T-cell (primary cell): ENCODE measurements around the gene PRODH. TPM values are rescaled to one million over a fixed set of nuclear protein-coding genes. Genes with fewer than 3 reads are reported as not detected.
"Not testable (repeated sequence)": the region's sequence is repeated elsewhere in the genome, so short reads cannot be mapped to it uniquely, and the experiment has no call there.

Experiments used
- ATAC-seq, 4 experiments: fragments of 200-7000 bp in 3 of 4; fragments of 150-1000 bp in 1 of 4; cut with Tn5 transposase; replicated peaks in 1 of 4; 1 replicate in 3 of 4; 2 replicates in 1 of 4; pipeline ENCODE4 v1.10.0; 2021; ENCODE audit warnings: moderate library complexity in 3 of 4, mild to moderate bottlenecking in 2 of 4, moderate number of reproducible peaks in 1 of 4
- CTCF ChIA-PET, 2 donors: fragments of 300-600 bp; sonication (Branson Sonifier 250); formaldehyde crosslinking; loops; one replicate each; lab custom pipeline; 2022; ENCODE audit warnings: antibody characterized with exemption in 2 of 2; lab: Charles Lee
- POLR2A ChIA-PET, 2 donors: fragments of 300-600 bp; sonication (Branson Sonifier 250); formaldehyde crosslinking; loops; one replicate each; lab custom pipeline; 2022; ENCODE audit warnings: antibody characterized with exemption in 2 of 2; lab: Charles Lee
- DNase-seq, 35 experiments: peaks; one replicate each; pipeline versions ENCODE4 v3.0.0 to v3.0.0-alpha.2; 2013 to 2023
- H3K27ac ChIP-seq: one replicate; pipeline ENCODE4 v1.5.1; 2013; ENCODE audit warnings: low read length
- H3K27me3 ChIP-seq, 2 experiments: replicated peaks in 1 of 2; 1 replicate in 1 of 2; 2 replicates in 1 of 2; pipeline versions ENCODE4 v1.6.1 to v1.7.0; 2013; ENCODE audit warnings: low read length in 1 of 2, mixed read lengths in 1 of 2; ENCODE audit not compliant: control insufficient read depth in 2 of 2, insufficient read depth in 2 of 2; ENCODE audit errors: extremely low read depth in 1 of 2
- H3K36me3 ChIP-seq, 2 donors: 1 replicate in 1 of 2; 2 replicates in 1 of 2; pipeline versions ENCODE4 v1.6.1 to v1.7.0; 2013; ENCODE audit warnings: low read length in 1 of 2; ENCODE audit not compliant: control insufficient read depth in 2 of 2, insufficient read depth in 1 of 2; ENCODE audit errors: extremely low read depth in 1 of 2
- H3K4me1 ChIP-seq, 2 experiments: 1 replicate in 1 of 2; 2 replicates in 1 of 2; pipeline versions ENCODE4 v1.6.1 to v1.7.0; 2013; ENCODE audit warnings: low read length in 2 of 2, mixed read lengths in 1 of 2; ENCODE audit not compliant: insufficient read depth in 2 of 2, control insufficient read depth in 1 of 2; ENCODE audit errors: extremely low read depth in 1 of 2
- H3K4me3 ChIP-seq, 2 donors: 1 replicate in 1 of 2; 2 replicates in 1 of 2; pipeline versions ENCODE4 v1.5.1 to v1.7.0; 2013; ENCODE audit warnings: mild to moderate bottlenecking in 2 of 2, low read length in 1 of 2, moderate library complexity in 1 of 2; ENCODE audit not compliant: control insufficient read depth in 1 of 2; ENCODE audit errors: extremely low read depth in 1 of 2
- H3K9me3 ChIP-seq: 2 replicates; pipeline ENCODE4 v1.7.0; 2013
- H3K27ac Mint-ChIP-seq, 2 donors: one replicate each; pipeline ENCODE4 v1.8.0; 2020 to 2021; ENCODE audit warnings: mild to moderate bottlenecking in 2 of 2, mixed read lengths in 2 of 2
- H3K27me3 Mint-ChIP-seq, 2 donors: one replicate each; pipeline ENCODE4 v1.8.0; 2021 to 2022; ENCODE audit warnings: mixed read lengths in 2 of 2
- H3K36me3 Mint-ChIP-seq: one replicate; pipeline ENCODE4 v1.8.0; 2021; ENCODE audit warnings: mixed read lengths
- H3K4me1 Mint-ChIP-seq, 3 donors: one replicate each; pipeline ENCODE4 v1.8.0; 2020 to 2022; ENCODE audit warnings: mixed read lengths in 3 of 3, mild to moderate bottlenecking in 1 of 3
- H3K4me3 Mint-ChIP-seq, 3 donors: one replicate each; pipeline ENCODE4 v1.8.0; 2020 to 2022; ENCODE audit warnings: mild to moderate bottlenecking in 3 of 3, mixed read lengths in 3 of 3, moderate library complexity in 3 of 3
- H3K9me3 Mint-ChIP-seq, 3 donors: one replicate each; pipeline ENCODE4 v1.8.0; 2020 to 2022; ENCODE audit warnings: mixed read lengths in 3 of 3
- WGBS: methylation state at CpG from one replicate; pipeline ENCODE4 v1.1.5; 2013; ENCODE audit warnings: missing lambda C conversion rate; ENCODE audit not compliant: insufficient coverage; 5-methylcytosine and 5-hydroxymethylcytosine counted together
- total RNA-seq, 35 experiments: library from RNA in 6 of 35; stranded (reverse) in 6 of 35; fragments of 120-200 nt in 1 of 35; gene quantifications; one replicate each; pipeline versions ENCODE4 v1.2.1 to v1.2.4 and lab custom pipeline; 2013 to 2026

Gene PRODH
- total RNA-seq, 5 donors from 2014 or later (not counting 1 experiment from before 2014, with no cell fraction given) = 0.13 to 0.91 (median 0.52) TPM; not detected in 1

DNA sequence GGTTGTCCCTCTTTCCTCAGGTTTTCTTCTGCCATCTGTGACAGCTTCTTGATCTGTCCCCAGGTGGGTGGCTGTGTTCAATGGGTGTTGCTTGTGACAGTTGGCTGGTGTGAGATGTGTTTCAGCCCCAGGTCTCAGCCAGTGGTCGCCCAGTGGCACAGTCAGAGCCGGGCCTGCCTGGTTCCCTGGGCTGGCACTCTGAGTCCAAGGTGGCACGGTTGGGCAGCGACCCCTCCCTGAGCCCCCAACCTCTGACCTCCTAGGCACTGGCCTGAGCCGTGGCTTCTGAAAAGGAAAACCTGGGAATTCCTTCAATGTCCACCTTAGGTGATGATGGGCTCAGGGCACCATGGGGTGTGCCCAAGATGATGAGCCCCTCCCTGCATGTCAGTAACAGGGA is 14.0 kb upstream of the PRODH start:
- DNase-seq (peak in 1 of 35 experiments; percentile 1), ATAC-seq (no peak)
- Histone ChIP-seq H3K9me3 (no peaks in the 10 kb centered on the region), H3K4me1 (no peaks in the 10 kb centered on the region), H3K27me3 (peaks cover 4 to 27% of the 10 kb centered on the region in 2 experiments), H3K27ac (no peak overlapping the region), H3K4me3 (no peak overlapping the region), H3K36me3 (no peaks in the 10 kb centered on the region)
- ChIA-PET POLR2A (no interaction called here), CTCF (no interaction called here)
- 75% methylated on average over 4 of the region's 5 CpGs for WGBS
- Mint-ChIP-seq H3K36me3 (no peaks in the 10 kb centered on the region), H3K4me1 (no peaks in the 10 kb centered on the region), H3K27me3 (peaks cover 21 to 34% of the 10 kb centered on the region in 2 donors), H3K27ac (no peak overlapping the region), H3K4me3 (no peak overlapping the region), H3K9me3 (no peaks in the 10 kb centered on the region)

DNA sequence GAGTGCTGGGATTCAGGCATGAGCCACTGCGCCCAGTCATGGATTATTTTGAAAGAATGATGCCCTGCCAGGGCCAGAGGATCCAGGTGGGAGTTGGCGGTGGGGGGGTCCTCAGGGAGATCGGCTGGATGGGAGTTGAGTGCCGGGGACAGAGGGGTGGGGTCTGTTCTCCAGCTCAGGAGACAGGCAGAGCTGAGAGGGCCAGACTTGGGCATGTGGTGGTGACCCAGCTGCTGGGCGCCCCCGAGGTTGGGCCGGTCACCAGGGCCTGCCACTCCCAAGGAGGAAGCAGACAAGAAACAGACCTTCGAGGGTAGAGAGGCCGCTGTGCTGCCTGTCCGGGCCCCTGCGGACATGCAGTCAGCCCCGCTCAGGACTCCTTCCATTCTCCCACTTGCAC is 11.8 kb upstream of the PRODH start:
- Mint-ChIP-seq H3K27ac (no peak overlapping the region), H3K36me3 (no peaks in the 10 kb centered on the region), H3K27me3 (peaks cover 21 to 26% of the 10 kb centered on the region in 2 donors), H3K4me1 (no peaks in the 10 kb centered on the region), H3K9me3 (no peaks in the 10 kb centered on the region), H3K4me3 (no peak overlapping the region)
- no peaks in the 10 kb centered on the region for H3K4me1 ChIP-seq
- ChIA-PET POLR2A (no interaction called here), CTCF (no interaction called here)
- H3K36me3 ChIP-seq = no peaks in the 10 kb centered on the region
- H3K27me3 ChIP-seq = peaks cover 4 to 17% of the 10 kb centered on the region in 2 experiments
- 73% methylated on average over 11 of the region's 12 CpGs for WGBS
- no peak overlapping the region for H3K4me3 ChIP-seq
- no peaks in the 10 kb centered on the region for H3K9me3 ChIP-seq
- DNase-seq = peak in 3 of 35 experiments; percentile 1 to 9 (median 3)
- H3K27ac ChIP-seq = no peak overlapping the region
- ATAC-seq = no peak

DNA sequence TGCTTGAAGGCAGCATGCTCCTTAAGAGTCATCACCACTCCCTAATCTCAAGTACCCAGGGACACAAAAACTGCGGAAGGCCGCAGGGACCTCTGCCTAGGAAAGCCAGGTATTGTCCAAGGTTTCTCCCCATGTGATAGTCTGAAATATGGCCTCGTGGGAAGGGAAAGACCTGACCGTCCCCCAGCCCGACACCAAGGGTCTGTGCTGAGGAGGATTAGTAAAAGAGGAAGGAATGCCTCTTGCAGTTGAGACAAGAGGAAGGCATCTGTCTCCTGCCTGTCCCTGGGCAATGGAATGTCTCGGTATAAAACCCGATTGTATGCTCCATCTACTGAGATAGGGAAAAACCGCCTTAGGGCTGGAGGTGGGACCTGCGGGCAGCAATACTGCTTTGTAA is 11.0 kb upstream of the PRODH start:
- H3K36me3 Mint-ChIP-seq, H3K4me1 ChIP-seq, CTCF ChIA-PET, H3K36me3 ChIP-seq, H3K9me3 ChIP-seq, H3K4me3 Mint-ChIP-seq, H3K9me3 Mint-ChIP-seq, H3K4me3 ChIP-seq, ATAC-seq, POLR2A ChIA-PET, H3K27ac Mint-ChIP-seq, H3K27ac ChIP-seq, H3K4me1 Mint-ChIP-seq, DNase-seq: not testable (repeated sequence)
- peaks cover 4 to 17% of the 10 kb centered on the region in 2 experiments for H3K27me3 ChIP-seq
- WGBS = no CpG with 5 or more reads among the region's 9 CpGs
- H3K27me3 Mint-ChIP-seq = peaks cover 21 to 23% of the 10 kb centered on the region in 2 donors

DNA sequence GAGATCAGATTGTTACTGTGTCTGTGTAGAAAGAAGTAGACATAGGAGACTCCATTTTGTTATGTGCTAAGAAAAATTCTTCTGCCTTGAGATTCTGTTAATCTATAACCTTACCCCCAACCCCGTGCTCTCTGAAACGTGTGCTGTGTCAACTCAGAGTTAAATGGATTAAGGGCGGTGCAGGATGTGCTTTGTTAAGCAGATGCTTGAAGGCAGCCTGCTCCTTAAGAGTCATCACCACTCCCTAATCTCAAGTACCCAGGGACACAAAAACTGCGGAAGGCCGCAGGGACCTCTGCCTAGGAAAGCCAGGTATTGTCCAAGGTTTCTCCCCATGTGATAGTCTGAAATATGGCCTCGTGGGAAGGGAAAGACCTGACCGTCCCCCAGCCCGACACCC is 2.6 kb upstream of the PRODH start:
- H3K27ac ChIP-seq, H3K27me3 ChIP-seq, DNase-seq: not testable (repeated sequence)

DNA sequence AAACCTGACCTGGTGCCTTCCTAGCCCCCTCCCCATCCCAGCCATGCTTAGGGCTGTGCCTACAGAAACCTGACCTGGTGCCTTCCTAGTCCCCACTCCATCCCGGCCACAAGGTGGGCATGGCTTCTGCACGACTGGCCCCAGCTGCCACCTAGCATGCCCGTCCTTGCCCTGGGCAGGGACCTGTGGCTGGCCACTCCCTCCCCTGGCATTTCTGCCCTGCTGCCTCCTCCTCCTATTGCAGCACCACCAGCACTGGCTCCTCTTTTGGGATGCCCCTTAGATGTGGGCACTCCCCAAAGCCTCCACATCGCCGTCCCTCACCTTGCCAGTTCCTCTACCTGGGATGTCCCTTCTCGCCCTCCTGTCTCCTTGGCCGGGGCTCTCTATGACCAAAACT is 1.4 kb downstream of the PRODH start:
- H3K4me3 ChIP-seq, H3K4me1 ChIP-seq, H3K27me3 ChIP-seq, H3K4me1 Mint-ChIP-seq, H3K9me3 ChIP-seq, DNase-seq, H3K27ac Mint-ChIP-seq, H3K4me3 Mint-ChIP-seq, H3K9me3 Mint-ChIP-seq, H3K36me3 Mint-ChIP-seq, POLR2A ChIA-PET, H3K27me3 Mint-ChIP-seq, H3K27ac ChIP-seq, ATAC-seq, CTCF ChIA-PET, H3K36me3 ChIP-seq: not testable (repeated sequence)
- no CpG with 5 or more reads among the region's 7 CpGs for WGBS

More for the DNA sequence above, 2.6 kb upstream of the PRODH start:
- H3K36me3 ChIP-seq, H3K4me3 Mint-ChIP-seq, H3K4me1 ChIP-seq, H3K36me3 Mint-ChIP-seq, H3K9me3 Mint-ChIP-seq, H3K4me3 ChIP-seq, H3K9me3 ChIP-seq, H3K27me3 Mint-ChIP-seq, POLR2A ChIA-PET, CTCF ChIA-PET, ATAC-seq, H3K27ac Mint-ChIP-seq, H3K4me1 Mint-ChIP-seq: not testable (repeated sequence)
- no CpG with 5 or more reads among the region's 8 CpGs for WGBS

DNA sequence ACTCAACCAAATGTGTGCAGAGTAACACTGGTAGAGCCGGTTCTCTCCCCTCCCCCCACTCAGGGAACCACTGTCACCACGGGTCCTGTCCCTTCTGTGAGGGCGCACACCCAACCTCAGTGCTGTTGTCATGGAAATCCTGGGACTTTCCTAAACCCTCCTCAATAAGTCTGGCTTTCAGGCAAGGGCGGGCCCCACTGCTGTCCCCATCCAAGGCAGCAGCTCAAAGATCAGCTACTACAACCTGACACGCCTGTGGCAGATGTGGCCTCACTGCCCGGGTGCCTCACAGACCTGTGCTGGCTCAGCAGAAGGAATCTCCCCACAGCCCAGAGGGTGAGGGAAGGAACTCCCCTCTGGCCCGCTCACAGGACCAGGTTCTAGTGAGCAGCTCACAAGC is 2.2 kb downstream of the PRODH start:
- no CpG with 5 or more reads among the region's 7 CpGs for WGBS
- no peaks in the 10 kb centered on the region for H3K36me3 Mint-ChIP-seq
- H3K27me3 Mint-ChIP-seq = no peaks in the 10 kb centered on the region
- no peaks in the 10 kb centered on the region for H3K4me1 Mint-ChIP-seq
- no peak overlapping the region for H3K27ac Mint-ChIP-seq
- H3K4me3 Mint-ChIP-seq = no peak overlapping the region
- H3K9me3 ChIP-seq = no peaks in the 10 kb centered on the region
- H3K4me3 ChIP-seq = no peak overlapping the region
- DNase-seq (no peak), ATAC-seq (no peak)
- no peaks in the 10 kb centered on the region for H3K36me3 ChIP-seq
- H3K4me1 ChIP-seq = no peaks in the 10 kb centered on the region
- no peaks in the 10 kb centered on the region for H3K9me3 Mint-ChIP-seq
- ChIA-PET POLR2A (no interaction called here), CTCF (no interaction called here)
- no peak overlapping the region for H3K27ac ChIP-seq
- no peaks in the 10 kb centered on the region for H3K27me3 ChIP-seq
